Trophoblast cell (in vitro differentiated cells and primary cell): ENCODE data around the gene PCDH10.

Source experiments
- DNase-seq, 2 donors: peaks; one replicate each; pipeline ENCODE4 v3.0.0-alpha.2; 2016
- H2AFZ ChIP-seq: 2 replicates; pipeline ENCODE4 v1.6.1; 2013; ENCODE audit warnings: low read length, moderate library complexity, mild to moderate bottlenecking; ENCODE audit not compliant: insufficient read depth, poor library complexity
- H2AK5ac ChIP-seq: 2 replicates; pipeline ENCODE4 v1.6.1; 2013; ENCODE audit warnings: mild to moderate bottlenecking, low read length
- H2BK120ac ChIP-seq: 2 replicates; pipeline ENCODE4 v1.6.1; 2013; ENCODE audit warnings: low read length, mild to moderate bottlenecking, moderate library complexity; ENCODE audit not compliant: insufficient read depth, poor library complexity
- H2BK12ac ChIP-seq: 2 replicates; pipeline ENCODE4 v1.6.1; 2013; ENCODE audit warnings: mild to moderate bottlenecking, low read length, moderate library complexity
- H2BK5ac ChIP-seq: 2 replicates; pipeline ENCODE4 v1.6.1; 2013; ENCODE audit warnings: low read length, low read depth, moderate library complexity, mild to moderate bottlenecking; ENCODE audit not compliant: poor library complexity
- H3K14ac ChIP-seq: 2 replicates; pipeline ENCODE4 v1.6.1; 2013; ENCODE audit warnings: mild to moderate bottlenecking, low read length
- H3K18ac ChIP-seq: 2 replicates; pipeline ENCODE4 v1.6.1; 2013; ENCODE audit warnings: mild to moderate bottlenecking, low read length
- H3K23ac ChIP-seq: 2 replicates; pipeline ENCODE4 v1.6.1; 2013; ENCODE audit warnings: low read length
- H3K27ac ChIP-seq: 2 replicates; pipeline ENCODE4 v1.5.1; 2013; ENCODE audit warnings: low read depth, mild to moderate bottlenecking, inconsistent platforms, low read length, moderate library complexity
- H3K27me3 ChIP-seq: 2 replicates; pipeline ENCODE4 v1.6.1; 2013; ENCODE audit warnings: inconsistent platforms, mild to moderate bottlenecking, low read length, moderate library complexity; ENCODE audit not compliant: insufficient read depth
- H3K36me3 ChIP-seq, 2 experiments: 1 replicate in 1 of 2; 2 replicates in 1 of 2; pipeline ENCODE4 v1.6.1; 2013; ENCODE audit warnings: low read length in 2 of 2, mild to moderate bottlenecking in 2 of 2, moderate library complexity in 1 of 2; ENCODE audit not compliant: insufficient read depth in 2 of 2, control insufficient read depth in 1 of 2
- H3K4ac ChIP-seq: 2 replicates; pipeline ENCODE4 v1.6.1; 2013; ENCODE audit warnings: low read depth, mild to moderate bottlenecking, low read length, moderate library complexity
- H3K4me1 ChIP-seq, 2 experiments: 1 replicate in 1 of 2; 2 replicates in 1 of 2; pipeline ENCODE4 v1.6.1; 2013; ENCODE audit warnings: low read length in 2 of 2, mild to moderate bottlenecking in 2 of 2, moderate library complexity in 1 of 2; ENCODE audit not compliant: insufficient read depth in 2 of 2, control insufficient read depth in 1 of 2
- H3K4me2 ChIP-seq: 2 replicates; pipeline ENCODE4 v1.6.1; 2013; ENCODE audit warnings: inconsistent platforms, mild to moderate bottlenecking, low read length, moderate library complexity
- H3K4me3 ChIP-seq: 2 replicates; pipeline ENCODE4 v1.5.1; 2013; ENCODE audit warnings: mild to moderate bottlenecking, low read depth, low read length, inconsistent platforms
- H3K79me1 ChIP-seq: one replicate; pipeline ENCODE4 v1.6.1; 2013; ENCODE audit warnings: low read length
- H3K79me2 ChIP-seq: 2 replicates; pipeline ENCODE4 v1.6.1; 2013; ENCODE audit warnings: low read length, mild to moderate bottlenecking; ENCODE audit not compliant: control insufficient read depth, insufficient read depth, poor library complexity
- H3K9ac ChIP-seq: 2 replicates; pipeline ENCODE4 v1.6.1; 2013; ENCODE audit warnings: mild to moderate bottlenecking, low read length
- H3K9me3 ChIP-seq: 2 replicates; pipeline ENCODE4 v1.6.1; 2013; ENCODE audit warnings: low read depth, mild to moderate bottlenecking, control low read depth, inconsistent platforms, low read length; ENCODE audit not compliant: insufficient read depth
- H4K12ac ChIP-seq: 2 replicates; pipeline ENCODE4 v1.6.1; 2013; ENCODE audit warnings: low read depth, mild to moderate bottlenecking, low read length, moderate library complexity
- H4K8ac ChIP-seq: 2 replicates; pipeline ENCODE4 v1.6.1; 2013; ENCODE audit warnings: low read depth, mild to moderate bottlenecking, low read length, moderate library complexity
- H4K91ac ChIP-seq: one replicate; pipeline ENCODE4 v1.6.1; 2013; ENCODE audit warnings: low read depth, mild to moderate bottlenecking, low read length, moderate library complexity
- WGBS: extraction: QIAGEN DNeasy Blood & Tissue Kit; methylation state at CpG from one replicate; pipeline ENCODE4 v1.1.7; 2013; ENCODE audit warnings: missing lambda C conversion rate; ENCODE audit not compliant: insufficient read length, insufficient coverage; ENCODE audit errors: extremely low coverage; 5-methylcytosine and 5-hydroxymethylcytosine counted together

Gene PCDH10

DNA sequence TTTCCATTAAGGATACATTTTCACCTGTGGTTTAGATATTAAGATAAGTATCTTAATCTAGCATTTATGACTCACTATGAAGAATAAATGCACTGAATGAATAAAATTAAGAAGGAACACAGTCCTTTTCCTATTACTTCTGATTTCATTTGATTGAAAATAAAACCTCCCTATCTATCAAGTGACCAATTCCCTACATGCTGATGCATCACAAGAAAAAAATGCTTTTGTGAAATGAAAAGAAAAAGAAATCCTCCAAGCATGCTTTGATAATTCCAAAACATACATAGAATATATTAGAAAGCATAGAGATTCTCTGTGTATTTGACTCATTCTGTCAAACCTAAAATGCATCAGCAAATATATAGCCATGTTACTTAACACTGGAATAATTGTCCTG, 37.1 kb downstream of the PCDH10 start:
- no peaks in the 10 kb centered on the region for H3K79me2 ChIP-seq
- H3K9ac ChIP-seq = no peak overlapping the region
- no peak overlapping the region for H3K23ac ChIP-seq
- H3K4me2 ChIP-seq = no peak overlapping the region
- H4K91ac ChIP-seq = no peak overlapping the region
- H3K27ac ChIP-seq = no peak overlapping the region
- H3K4me3 ChIP-seq = no peak overlapping the region
- H2BK5ac ChIP-seq = no peak overlapping the region
- no peak overlapping the region for H2BK120ac ChIP-seq
- H3K4ac ChIP-seq = no peak overlapping the region
- no peak overlapping the region for H4K12ac ChIP-seq
- H3K18ac ChIP-seq = no peak overlapping the region
- H3K4me1 ChIP-seq = no peaks in the 10 kb centered on the region
- H3K9me3 ChIP-seq = no peaks in the 10 kb centered on the region
- H3K79me1 ChIP-seq = no peaks in the 10 kb centered on the region
- no peak overlapping the region for H2AFZ ChIP-seq
- H3K27me3 ChIP-seq = no peaks in the 10 kb centered on the region
- peak in 1 of 2 donors; percentile 2 for DNase-seq
- no peak overlapping the region for H4K8ac ChIP-seq
- H3K36me3 ChIP-seq = peaks cover 0 to 2% of the 10 kb centered on the region in 2 experiments
- no peak overlapping the region for H3K14ac ChIP-seq
- H2AK5ac ChIP-seq = no peak overlapping the region
- H2BK12ac ChIP-seq = no peak overlapping the region

- no peak overlapping the region for H4K91ac ChIP-seq
- no peaks in the 10 kb centered on the region for H3K9me3 ChIP-seq
- no peak overlapping the region for H3K4me2 ChIP-seq
- H3K23ac ChIP-seq = no peak overlapping the region
- H3K4me1 ChIP-seq = no peaks in the 10 kb centered on the region
- H3K36me3 ChIP-seq = peaks cover 0 to 2% of the 10 kb centered on the region in 2 experiments
- no peak overlapping the region for H3K9ac ChIP-seq
- no peak overlapping the region for H2BK120ac ChIP-seq
- no peak overlapping the region for H2AFZ ChIP-seq
- H2BK5ac ChIP-seq = no peak overlapping the region
- H3K79me2 ChIP-seq = no peaks in the 10 kb centered on the region
- DNase-seq = no peak
- no peak overlapping the region for H4K8ac ChIP-seq
- no peak overlapping the region for H3K18ac ChIP-seq
- H3K27me3 ChIP-seq = no peaks in the 10 kb centered on the region
- no peak overlapping the region for H2AK5ac ChIP-seq
- no peak overlapping the region for H3K14ac ChIP-seq
- H2BK12ac ChIP-seq = no peak overlapping the region
- no peaks in the 10 kb centered on the region for H3K79me1 ChIP-seq
- H3K4ac ChIP-seq = no peak overlapping the region
- no CpG with 5 or more reads among the region's 5 CpGs for WGBS
- H3K27ac ChIP-seq = no peak overlapping the region
- no peak overlapping the region for H4K12ac ChIP-seq
- H3K4me3 ChIP-seq = no peak overlapping the region
These were observed 37.8 kb downstream of the PCDH10 start for GRCh38 chr4:133186845-133187244.

- Histone ChIP-seq H3K14ac (no peak overlapping the region), H3K9ac (no peak overlapping the region), H4K12ac (no peak overlapping the region), H3K9me3 (no peaks in the 10 kb centered on the region), H2BK120ac (no peak overlapping the region), H4K91ac (no peak overlapping the region), H2AK5ac (no peak overlapping the region), H3K18ac (no peak overlapping the region), H3K36me3 (peaks cover 0 to 2% of the 10 kb centered on the region in 2 experiments), H2BK12ac (no peak overlapping the region), H3K79me1 (no peaks in the 10 kb centered on the region), H3K4ac (no peak overlapping the region), H3K27ac (no peak overlapping the region), H3K4me1 (no peaks in the 10 kb centered on the region), H3K4me2 (no peak overlapping the region), H3K23ac (no peak overlapping the region), H4K8ac (no peak overlapping the region), H3K4me3 (no peak overlapping the region), H2BK5ac (no peak overlapping the region), H3K27me3 (no peaks in the 10 kb centered on the region), H2AFZ (no peak overlapping the region), H3K79me2 (no peaks in the 10 kb centered on the region)
- WGBS = no CpG with 5 or more reads among the region's 8 CpGs
- DNase-seq = no peak
These were observed 39.5 kb downstream of the PCDH10 start for GRCh38 chr4:133188433-133189146.

GRCh38 chr4:133189147-133189517, 40.0 kb downstream of the PCDH10 start:
- no peak overlapping the region for H3K4ac ChIP-seq
- no peak overlapping the region for H3K23ac ChIP-seq
- no peak overlapping the region for H4K91ac ChIP-seq

More at GRCh38 chr4:133189147-133189517, 40.0 kb downstream of the PCDH10 start:
- H3K14ac ChIP-seq = no peak overlapping the region
- H2AFZ ChIP-seq = no peak overlapping the region
- no peaks in the 10 kb centered on the region for H3K27me3 ChIP-seq
- H3K27ac ChIP-seq = no peak overlapping the region
- no peaks in the 10 kb centered on the region for H3K79me1 ChIP-seq
- no peak overlapping the region for H3K4me3 ChIP-seq
- H3K18ac ChIP-seq = no peak overlapping the region
- no peak overlapping the region for H2BK12ac ChIP-seq
- peaks cover 0 to 2% of the 10 kb centered on the region in 2 experiments for H3K36me3 ChIP-seq
- no peak overlapping the region for H4K8ac ChIP-seq
- no peak overlapping the region for H3K4me2 ChIP-seq
- no peak overlapping the region for H2AK5ac ChIP-seq
- H3K4me1 ChIP-seq = no peaks in the 10 kb centered on the region
- H3K9me3 ChIP-seq = no peaks in the 10 kb centered on the region
- H2BK5ac ChIP-seq = no peak overlapping the region
- DNase-seq = no peak
- no peak overlapping the region for H4K12ac ChIP-seq
- H3K79me2 ChIP-seq = no peaks in the 10 kb centered on the region
- no peak overlapping the region for H3K9ac ChIP-seq
- no peak overlapping the region for H2BK120ac ChIP-seq
